GM23338 (cell line): Measurements from ENCODE around the gene GRID2.

Source experiments
- EZH2 ChIP-seq: fragments of 200-600 bp; sonication (generic); IDR thresholded peaks from one replicate; pipeline ENCODE4 v1.8.0; 2017; ENCODE audit warnings: antibody characterized with exemption, mild to moderate bottlenecking, low read depth; ENCODE audit not compliant: unreplicated experiment
- EZH2phosphoT487 ChIP-seq: fragments of 200-600 bp; sonication (generic); IDR thresholded peaks from one replicate; pipeline ENCODE4 v1.8.1; 2018; ENCODE audit warnings: antibody characterized with exemption; ENCODE audit not compliant: unreplicated experiment
- POLR2AphosphoS5 ChIP-seq: IDR thresholded peaks from 2 replicates; pipeline ENCODE4 v1.6.1; 2016; ENCODE audit warnings: antibody characterized with exemption, low read depth
- REST ChIP-seq: IDR thresholded peaks from one replicate; pipeline ENCODE4 v1.6.1; 2018; ENCODE audit warnings: antibody characterized with exemption; ENCODE audit not compliant: unreplicated experiment
- TF ChIP-seq, protein P1 (sequence below), 2 experiments: fragments of 200-600 bp in 1 of 2; sonication (generic) in 1 of 2; conservative IDR thresholded peaks; 2 replicates each; pipeline versions ENCODE4 v1.5.1 to v1.6.1; 2016 to 2017; ENCODE audit warnings: antibody characterized with exemption in 2 of 2, low read depth in 2 of 2, mild to moderate bottlenecking in 2 of 2, moderate library complexity in 1 of 2
- TF ChIP-seq, protein P2 (sequence below): IDR thresholded peaks from 2 replicates; pipeline ENCODE4 v1.6.1; 2016; ENCODE audit warnings: antibody characterized with exemption

DNA sequence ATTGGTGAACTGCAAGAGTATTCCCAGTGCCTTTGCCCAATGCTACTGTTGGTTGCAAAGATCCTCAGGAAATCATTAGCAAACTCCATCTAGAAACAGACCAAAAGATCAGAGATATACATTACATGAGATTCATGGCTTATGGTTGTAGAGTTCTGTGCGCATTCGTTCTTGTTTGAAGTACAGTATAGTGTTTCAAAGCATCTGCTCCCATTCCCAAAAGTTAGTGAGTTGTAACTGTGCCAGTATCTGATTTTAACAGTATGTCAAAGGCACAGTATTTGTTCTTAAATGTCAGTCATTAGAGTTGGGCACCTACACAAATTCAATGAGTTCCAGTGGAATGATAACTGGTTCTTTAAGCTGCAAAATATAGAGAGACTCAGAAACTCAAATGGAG is 1210.1 kb downstream of the GRID2 start:
- TF ChIP-seq, protein P1, sequence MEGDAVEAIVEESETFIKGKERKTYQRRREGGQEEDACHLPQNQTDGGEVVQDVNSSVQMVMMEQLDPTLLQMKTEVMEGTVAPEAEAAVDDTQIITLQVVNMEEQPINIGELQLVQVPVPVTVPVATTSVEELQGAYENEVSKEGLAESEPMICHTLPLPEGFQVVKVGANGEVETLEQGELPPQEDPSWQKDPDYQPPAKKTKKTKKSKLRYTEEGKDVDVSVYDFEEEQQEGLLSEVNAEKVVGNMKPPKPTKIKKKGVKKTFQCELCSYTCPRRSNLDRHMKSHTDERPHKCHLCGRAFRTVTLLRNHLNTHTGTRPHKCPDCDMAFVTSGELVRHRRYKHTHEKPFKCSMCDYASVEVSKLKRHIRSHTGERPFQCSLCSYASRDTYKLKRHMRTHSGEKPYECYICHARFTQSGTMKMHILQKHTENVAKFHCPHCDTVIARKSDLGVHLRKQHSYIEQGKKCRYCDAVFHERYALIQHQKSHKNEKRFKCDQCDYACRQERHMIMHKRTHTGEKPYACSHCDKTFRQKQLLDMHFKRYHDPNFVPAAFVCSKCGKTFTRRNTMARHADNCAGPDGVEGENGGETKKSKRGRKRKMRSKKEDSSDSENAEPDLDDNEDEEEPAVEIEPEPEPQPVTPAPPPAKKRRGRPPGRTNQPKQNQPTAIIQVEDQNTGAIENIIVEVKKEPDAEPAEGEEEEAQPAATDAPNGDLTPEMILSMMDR (conservative IDR thresholded peaks at IDR 0.05; ENCODE audit: low read depth in 2 of 2) = no peak
- no peak for TF ChIP-seq POLR2AphosphoS5
- no peak for TF ChIP-seq EZH2
- TF ChIP-seq, protein P2, sequence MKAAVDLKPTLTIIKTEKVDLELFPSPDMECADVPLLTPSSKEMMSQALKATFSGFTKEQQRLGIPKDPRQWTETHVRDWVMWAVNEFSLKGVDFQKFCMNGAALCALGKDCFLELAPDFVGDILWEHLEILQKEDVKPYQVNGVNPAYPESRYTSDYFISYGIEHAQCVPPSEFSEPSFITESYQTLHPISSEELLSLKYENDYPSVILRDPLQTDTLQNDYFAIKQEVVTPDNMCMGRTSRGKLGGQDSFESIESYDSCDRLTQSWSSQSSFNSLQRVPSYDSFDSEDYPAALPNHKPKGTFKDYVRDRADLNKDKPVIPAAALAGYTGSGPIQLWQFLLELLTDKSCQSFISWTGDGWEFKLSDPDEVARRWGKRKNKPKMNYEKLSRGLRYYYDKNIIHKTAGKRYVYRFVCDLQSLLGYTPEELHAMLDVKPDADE = no peak
- no peak for TF ChIP-seq EZH2phosphoT487
- TF ChIP-seq REST = no peak
